CD4-positive, alpha-beta T cell treated with Interleukin-15 for 1 hour (primary cell): ENCODE data around the gene SLC38A10.

ENCODE experiments used
- DNase-seq: peaks from one replicate; pipeline ENCODE4 v3.0.0-alpha.2; 2020

Gene SLC38A10

DNA sequence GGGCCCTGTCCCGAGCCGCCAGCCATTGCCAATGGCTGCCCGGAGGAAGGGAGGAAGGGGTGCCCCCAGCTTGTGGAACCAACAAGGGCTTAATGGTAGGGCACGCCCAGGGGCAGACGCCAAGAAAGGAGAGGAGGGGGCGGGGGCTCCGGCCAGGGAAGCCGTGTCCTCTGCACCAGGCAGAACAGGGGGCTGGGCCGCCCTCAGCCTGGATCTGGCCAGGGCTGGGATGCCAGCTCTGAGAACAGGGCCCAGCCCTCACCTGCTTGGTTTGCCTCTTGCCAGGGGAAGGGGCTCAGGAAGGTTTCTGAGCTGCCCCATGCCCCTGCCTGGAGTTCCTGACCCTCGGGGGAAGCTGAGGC lies 35.8 kb upstream of the SLC38A10 start:
- DNase-seq, result no peak

DNA sequence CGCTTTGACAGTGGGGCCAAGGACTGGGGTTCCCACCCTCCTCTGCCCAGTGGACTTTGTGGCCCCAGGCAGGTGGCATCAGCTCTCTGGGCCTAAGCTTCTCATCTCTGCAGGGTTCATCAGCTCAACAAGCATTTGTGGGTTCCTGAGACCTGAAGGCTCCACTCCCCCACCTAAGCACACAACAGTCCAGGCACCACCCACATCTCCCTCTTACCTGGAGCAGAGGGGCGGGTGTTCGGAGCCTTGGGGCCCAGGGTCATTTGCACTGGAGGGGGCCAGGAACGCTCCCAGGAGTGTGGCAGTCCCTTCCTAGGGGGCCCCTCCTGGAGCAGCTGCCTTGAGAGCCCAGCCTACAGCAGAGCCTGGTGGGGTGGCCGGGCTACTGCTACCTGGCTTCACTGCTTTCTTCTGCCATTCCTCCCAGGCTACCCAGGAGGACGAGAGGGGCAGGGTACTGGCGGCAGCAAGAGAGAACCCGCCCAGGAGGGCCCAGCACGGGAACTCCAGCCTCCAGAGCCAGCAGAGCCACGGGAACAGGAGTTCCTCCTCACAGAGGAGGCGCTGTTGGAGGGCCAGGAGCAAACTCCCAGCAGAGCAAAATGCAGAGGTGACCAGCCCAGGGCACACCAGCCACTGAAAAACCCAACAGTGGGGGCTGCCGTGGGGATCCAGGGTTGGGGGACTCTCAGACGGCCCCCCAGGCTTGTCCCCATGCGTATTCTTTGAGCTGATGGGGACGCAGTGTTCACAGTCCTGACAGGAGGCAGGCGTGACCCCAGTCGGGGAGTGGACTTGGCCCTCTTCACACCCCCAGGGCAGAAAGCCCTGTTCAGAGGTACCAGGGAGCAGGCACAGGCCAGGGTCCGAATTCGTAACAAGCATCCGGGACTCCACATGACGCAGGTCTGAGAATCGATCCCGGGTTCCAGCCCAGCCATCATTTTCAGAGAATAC lies 35.1 kb upstream of the SLC38A10 start:
- DNase-seq, result no peak

DNA sequence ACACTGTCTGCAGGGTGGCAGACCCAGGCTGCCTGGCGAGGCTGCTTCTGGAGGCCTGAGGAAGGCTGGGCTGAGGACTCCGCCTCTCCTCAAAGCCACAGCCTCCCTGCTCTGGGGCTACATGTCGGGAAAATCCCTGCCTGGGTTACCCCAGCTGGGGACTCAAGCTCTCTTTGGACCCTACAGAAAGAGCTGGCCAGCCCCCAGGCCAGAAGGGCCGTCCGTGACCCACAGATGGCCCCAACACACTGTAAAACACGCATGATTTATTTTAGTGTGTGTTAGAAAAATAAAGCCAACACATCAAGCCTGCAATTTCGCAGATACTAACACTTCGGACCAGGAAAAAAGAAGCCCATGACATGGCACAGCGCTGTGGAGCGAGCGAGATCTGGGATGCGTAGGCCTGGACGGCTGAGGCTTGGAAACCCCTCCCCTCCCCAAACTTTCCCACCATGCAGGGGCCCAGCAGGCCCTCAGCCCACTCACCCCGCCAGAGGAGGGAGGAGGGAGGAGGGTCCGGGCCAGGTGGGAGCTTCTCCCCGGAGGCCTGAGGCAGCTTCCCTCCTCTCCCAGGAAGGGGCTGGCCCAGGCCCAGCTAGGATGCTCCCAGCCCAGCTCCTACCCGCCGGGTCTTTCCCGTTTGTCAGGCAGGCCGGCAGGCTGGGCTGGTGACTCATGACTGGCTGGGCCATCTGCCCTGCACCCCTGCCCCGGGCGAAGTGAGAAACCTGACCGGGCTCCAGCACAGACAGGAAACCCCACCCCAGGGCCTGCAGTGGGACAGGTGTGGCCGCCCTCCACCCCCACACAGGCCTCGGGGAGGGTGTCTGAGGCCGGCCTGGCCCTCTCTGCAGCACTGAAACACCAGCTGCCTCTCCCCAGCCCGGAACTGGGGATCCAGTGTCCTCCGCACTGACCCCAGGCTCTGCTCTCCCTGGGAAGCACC lies 34.1 kb upstream of the SLC38A10 start:
- peak; percentile 64 for DNase-seq

DNA sequence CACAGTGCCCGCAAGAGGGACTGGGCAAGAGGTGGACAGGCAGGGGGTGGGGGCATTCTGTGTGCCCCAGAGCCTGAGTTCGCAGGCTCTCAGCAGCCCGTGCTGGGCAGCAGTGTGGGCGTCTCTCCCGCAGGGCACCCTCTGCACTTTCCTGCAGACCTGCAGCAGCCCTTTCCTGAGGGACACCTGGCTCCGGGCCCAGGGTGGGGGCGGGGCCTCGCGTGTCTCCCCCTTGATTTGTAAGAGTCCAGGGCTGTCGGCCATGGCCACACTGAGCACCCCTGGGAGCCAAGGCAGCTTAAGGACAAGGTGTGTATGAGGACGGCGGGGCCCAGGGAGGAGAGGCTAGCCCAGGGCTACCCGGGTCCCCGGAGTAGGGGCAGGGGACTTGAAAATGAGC lies 33.4 kb upstream of the SLC38A10 start:
- DNase-seq, result no peak

DNA sequence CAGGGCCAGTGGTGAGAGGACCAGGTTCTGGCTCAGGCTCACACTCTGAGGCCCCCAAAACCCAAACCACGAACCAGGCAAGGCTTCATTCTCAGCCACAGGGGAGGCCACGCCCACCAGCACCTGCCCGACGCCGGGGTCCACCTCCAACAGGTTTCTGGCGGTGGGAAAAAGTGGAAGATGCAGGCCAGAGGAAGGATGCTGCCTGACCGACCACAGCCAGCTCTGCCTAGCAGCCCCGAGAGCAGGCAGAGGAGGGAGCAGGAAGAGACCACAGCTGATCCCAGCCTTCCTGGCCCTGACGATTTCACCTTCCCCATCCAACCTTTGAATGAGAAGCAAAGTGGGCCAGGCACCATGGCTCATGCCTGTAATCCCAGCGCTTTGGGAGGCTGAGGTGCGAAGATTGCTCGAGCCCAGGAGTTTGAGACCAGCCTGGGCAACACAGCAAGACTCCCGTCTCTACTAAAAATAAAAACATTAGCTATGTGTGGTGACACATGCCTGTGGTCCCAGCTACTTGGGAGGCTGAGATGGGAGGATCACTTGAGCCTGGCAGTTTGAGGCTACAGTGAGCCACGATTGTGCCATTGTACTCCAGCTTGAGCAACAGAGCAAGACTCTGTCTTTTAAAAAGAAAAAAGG lies 30.7 kb upstream of the SLC38A10 start:
- no peak for DNase-seq

DNA sequence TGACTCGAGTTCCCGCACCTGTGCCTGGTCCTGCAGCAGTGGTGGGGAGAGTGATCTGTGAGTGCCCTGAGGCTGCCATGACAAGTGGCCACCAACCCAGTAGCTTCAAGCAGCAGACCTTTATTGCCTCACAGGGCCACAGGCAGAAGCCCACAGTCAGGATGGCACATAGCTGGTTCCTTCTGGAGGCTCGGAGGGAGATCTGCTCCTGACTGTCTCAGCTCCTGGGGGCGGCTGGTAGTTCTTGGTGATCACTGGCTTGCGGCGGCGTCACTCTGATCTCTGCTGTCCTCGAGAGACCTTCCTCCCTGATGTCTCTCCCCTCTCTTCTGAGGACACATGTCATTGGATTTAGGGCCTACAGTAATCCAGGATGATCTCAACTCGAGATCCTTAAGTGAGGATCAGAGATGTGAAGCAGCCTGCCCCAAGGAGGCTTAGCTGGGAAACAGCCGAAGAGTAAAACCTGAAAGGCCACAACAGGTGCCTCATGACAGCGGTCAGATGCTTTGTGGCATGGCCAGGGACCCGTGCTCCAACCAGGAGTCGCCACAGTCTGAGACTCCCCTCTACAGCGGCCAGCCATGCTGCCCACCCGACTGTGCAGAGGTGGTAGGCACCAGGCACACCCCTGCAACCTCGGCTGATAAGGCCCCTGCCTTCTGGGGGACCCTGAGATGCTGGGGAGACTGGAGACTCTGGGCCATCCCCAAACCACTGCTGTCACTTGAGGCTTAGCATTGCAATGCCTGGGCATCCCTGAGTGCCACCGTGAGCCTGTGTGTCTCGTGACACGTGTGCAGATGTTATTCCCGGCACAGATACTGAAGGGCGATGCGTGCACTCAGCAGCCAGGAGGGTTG lies 30.0 kb upstream of the SLC38A10 start:
- no peak for DNase-seq

DNA sequence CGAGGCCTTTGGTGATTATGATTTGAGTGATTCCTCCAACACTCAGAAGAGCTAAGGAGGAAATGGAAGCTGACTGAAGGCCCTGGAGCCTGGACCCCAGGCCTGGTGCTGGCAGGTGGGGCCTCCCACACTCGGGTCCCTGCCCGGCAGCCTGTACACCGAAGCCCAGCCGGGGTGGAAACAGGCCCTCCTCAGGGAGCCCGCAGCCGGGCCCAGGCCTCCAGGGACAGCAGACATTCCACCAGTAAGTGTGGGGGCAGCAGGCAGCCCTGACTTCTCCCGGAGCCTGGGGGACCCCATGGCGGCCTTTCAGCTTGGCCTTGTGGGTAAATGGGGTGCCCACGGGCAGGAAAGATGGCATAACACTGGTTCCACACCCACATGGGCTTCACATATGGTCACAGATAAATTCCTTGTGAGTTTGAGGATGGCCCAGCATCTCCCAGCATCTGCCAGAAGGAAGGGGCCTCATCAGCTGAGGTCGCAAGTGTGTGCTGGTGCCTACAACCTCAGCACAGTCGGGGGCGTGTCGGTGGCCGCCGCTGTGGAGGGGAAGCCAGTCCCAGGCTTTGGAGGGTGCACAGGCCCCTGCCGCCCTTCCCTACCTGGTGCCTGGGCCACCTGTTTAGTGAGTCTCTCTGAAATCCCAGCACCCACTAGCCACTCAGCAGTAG lies 29.2 kb upstream of the SLC38A10 start:
- DNase-seq, result no peak

DNA sequence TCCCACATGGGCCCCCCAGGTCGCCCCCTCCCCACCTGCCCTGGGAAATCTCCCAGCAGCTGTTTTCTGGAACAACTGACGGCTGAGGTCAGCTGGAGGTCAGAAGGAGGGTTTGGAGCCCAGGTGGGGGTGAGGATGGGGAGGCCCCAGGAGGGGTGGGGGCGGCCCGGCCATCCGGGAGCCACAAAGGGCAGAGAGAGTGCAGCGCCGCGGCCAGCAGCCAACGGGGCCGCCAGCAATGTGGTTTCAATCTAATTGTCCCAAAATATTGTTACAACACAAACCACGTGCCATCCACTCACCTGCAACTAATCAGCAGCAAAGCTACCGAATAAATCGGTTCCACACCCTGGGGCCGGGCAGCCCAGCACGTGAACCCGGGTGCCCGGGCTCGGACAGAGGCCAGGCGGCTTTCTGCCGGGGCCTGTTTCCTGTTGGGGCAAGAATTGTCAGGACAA lies 28.3 kb upstream of the SLC38A10 start:
- no peak for DNase-seq

DNA sequence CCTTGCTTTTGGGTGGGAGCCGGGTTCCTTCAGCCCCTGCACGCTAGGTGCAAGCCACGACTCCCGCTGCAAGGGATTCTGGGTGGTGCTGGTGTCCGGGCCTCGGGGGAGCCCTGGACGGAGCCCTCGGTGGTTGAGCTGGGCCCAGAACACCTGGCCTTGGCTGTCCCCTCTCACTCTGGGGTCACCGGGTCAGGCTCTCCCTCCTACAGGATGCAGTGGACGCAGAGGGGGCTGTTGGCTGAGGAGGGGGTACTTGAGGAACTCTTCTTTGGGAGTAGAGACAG lies 27.9 kb upstream of the SLC38A10 start:
- DNase-seq, result no peak

DNA sequence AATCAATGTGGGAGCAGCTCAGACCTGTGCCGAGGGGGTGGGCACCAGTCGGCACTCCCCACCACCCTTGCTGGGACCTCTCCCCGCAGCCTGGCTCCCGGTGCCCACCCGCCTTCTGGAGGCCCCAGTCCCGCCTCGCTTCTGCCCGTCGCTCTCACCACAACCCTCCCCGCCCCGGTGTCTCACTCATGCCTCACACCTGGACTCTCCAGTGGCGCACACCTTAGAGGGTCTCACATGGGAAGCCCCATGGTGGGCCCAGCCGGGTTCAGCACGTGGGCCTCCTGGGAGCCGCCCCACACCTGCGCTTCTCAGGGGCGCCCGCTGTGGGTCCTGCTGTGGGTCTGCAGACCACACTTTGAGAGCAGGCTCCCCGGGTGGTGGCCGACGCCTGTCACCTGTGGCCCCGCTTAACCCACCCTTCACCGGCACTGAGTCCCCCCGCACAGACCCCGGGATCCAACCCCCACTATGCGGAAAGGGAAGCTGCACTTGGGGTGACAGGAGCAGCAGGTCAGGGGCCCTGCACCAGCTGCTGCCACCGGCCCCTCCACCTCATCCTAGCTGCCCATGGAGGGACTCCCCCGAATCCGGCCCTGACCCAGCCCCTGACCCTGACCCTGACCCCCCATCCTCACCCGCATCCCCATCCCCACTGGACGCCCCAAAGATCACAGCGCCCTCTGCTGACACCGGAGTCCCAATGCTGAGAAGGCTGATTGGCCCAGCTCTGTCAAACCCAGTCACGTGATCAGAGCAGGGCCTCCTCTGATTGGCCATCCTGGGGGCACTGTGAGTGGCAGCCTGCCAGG lies 27.4 kb upstream of the SLC38A10 start:
- peak; percentile 28 for DNase-seq

DNA sequence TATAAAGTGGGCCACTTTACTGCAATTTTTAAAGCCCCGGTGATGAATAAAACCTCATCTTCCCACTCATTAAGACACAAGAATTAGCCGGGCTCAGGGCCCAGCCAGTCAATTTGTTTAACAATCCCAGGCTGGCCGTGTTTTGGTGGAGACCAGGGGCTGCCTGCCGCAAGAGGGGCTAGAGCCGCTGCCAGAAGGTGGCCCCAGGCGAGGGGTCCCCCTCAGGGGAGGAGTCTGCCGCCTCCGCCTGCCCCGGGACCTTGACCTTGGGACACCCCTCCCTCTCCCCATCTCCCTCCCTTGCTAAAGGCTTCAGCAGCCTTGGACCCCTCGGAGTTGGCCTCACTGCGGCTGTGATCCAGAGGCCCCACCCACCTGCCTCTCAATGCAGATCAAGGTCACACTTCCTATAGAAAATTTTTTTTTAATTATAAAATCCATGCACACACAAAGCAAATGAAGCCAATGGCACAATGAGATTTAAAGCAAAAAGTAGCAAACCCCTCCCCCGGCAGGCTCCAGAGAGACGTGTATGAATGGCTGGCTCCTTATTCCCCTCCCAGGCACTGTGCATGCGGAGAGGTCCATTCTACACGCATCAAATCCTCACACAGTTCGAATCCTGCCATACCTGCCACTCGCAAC lies 23.0 kb upstream of the SLC38A10 start:
- no peak for DNase-seq

DNA sequence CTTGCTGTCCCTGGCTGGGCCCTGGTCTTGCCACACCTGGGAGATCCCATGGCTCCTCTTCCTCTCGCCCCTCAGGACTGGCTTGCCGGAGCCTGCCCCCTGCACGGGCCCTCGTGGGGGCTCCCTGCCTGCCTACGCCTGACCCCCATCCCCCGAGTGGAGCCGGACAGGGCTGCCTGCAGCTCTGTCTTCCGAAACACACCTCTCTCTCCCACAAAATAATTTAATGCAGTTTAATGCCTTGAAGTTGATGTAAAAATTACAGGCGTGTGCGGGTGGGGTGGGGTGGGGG lies 22.4 kb upstream of the SLC38A10 start:
- DNase-seq, result no peak

DNA sequence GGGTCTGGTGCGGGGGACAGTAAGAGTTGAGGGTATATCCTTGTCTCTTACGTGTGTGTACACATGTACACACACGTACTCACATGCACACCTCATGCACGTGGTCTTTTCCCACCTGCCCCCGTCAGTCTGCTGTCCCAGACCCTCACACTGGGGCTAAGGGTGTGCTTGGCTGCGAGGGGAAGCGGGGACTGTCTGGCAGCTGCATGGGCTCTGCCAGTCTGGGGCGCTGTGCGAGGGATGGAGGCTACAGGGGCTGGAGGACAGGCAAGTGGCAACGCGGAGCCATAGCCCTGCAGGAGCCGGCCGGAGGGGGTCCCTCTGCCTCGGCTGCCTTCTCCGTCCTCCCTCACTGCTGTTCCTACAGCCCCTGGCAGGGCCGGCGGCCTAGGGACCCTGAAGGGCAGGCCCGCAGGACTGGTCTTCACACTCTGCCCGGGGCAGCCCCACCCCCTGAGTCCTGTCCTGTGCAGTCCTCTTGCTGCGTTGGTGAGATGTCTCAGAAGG lies 20.8 kb upstream of the SLC38A10 start:
- no peak for DNase-seq

DNA sequence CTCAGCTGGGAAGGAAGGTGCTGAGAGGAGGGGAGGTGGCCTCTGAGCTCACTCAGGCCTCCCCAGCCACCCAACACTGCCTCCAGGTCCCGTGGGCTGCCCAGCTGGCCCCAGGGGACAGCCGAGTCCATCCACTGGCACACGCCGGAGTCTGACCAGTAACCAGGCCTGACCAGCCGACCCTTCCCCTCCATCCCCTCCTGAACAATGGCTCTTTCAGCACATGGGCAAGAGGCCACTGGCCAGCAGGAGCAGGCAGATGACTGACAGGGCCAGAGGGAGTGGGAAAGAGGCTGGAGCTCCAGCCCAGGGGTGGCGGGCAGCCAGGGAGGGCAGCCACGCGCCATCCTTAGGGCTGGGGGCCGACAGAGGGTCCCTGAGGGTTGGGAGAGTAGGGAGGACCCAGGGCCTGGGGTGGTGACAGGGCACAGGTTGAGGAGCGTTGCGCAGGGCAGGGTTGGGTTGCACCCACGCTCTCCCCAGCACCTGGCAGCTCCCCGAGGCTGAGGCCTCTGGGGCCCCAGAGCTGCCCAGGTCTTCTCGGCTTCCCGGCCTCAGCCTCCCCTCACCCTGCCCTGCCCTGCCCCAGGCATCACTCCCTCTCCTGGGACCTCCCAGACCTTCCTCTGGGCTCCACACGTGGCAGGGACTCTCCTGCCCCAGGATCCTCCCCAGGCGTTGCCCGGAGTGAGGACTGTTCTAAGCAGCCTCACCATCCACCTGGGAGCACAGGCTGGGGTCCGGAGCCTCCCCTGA lies 20.2 kb upstream of the SLC38A10 start:
- DNase-seq, result no peak

DNA sequence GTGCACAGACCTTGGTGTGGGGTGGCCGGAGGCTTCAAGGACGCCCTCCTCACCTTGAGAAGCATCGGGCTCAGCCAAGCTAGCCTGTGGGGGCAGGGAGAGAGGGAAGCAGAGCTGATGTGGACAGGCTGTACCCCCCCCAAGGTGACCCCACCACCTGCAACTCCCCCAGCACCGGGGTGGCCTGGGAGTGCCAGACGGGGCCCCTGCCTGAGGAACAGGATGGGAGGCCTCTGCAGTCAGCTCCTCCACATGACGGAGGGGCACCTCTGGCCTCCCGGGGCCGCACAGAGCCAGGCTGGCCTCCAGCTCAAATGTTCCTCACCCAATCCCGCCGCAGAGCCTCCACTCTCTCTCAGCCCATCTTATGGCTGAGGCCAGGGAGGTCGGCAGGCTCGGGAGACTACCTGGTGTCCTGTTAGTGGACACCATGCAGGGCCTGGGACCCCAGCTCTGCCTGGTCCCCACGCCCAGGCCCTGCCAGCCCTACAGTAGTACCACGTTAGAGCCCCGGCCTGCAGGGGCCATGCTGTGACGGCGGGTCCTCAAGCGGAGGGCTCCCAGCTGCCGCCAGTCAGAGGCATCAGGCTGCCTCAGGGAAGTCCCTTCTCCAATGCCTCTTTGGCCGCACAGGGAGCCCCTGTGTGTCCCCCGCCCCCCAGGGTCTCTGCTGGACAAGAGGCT lies 19.4 kb upstream of the SLC38A10 start:
- DNase-seq, result no peak

DNA sequence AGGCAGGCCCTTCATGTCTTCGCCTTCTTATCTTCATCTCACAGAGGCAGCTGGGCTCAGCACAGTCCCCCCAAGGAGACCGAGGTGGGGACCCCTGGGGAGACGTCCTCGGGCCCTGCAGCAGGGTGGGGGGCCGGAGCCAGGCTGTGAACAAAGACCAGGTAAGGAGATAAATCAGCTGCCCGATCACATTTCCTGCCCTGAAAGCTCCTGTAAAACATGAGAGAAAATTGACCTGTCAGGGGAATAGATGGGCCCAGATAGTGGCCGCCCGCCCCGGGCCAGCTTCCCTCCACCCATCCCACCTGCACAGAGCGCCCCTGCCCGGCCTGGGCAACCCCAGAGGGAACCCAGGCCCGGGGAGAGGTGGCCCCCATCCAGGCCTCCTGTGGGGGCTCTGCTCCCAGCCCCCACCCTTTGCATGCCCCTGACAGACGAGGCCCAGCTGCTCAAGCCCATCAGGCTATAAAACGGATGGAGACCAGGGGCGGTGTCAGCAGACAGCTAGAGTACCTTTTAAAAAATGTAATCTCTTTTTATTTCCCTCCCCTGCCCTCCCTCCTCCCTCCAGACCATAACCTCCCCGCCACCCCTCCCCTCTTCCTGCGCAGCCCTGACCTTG lies 18.8 kb upstream of the SLC38A10 start:
- DNase-seq, result no peak

DNA sequence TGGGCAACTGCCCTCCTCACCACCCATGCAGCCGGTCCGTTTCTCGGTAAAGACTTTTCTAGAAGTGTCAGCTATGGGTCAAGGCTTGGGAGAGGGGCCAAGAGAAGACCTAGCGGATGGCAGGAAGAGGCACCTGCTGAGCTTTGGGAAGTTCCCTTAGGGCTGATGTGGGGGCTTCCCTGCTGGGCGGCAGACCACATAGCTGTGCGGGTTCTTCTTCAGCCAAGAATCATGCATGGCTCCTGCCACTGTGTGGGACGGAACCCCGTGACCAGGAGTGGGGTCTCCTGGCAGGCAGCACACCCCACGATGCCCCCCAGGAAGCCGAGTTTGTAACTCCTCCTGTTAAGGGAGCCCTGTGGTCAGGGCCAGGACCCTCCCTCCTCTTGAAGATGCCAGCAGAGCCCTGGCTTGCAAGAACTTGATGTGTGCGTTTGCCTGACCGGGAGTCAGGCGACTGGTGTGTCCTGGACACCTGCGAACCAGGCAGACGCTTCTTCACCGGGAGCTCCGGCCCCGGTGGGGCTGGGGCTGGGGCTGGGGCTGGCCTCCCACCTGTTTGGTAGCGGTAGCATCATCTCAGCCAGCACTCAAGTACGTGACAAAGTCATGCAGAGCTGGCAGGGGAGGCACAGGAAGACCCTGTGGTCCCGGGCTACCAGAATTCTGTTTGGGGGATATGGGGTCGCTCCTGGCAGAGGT lies 17.7 kb upstream of the SLC38A10 start:
- no peak for DNase-seq

DNA sequence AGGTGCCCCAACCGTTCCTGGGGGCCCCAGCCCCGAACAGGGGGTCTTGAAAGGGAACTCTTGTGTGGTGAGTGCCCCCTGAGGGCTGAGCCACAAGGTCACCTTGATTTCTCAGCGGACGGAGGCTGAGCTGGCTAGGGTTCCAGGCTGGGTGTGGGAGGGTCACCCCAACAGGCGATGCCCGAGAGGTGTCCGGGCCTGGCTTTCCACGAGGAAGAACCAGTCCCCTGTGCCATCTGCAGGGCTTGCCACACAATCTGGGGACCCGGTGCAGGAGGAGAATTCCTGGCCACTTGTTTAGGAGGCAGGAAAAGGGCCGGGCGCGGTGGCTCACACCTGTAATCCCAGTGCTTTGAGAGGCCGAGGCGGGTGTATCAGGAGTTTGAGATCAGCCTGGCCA lies 16.8 kb upstream of the SLC38A10 start:
- no peak for DNase-seq
